HepG2 (cell line): ENCODE data around the gene LRRFIP2. TPM values are rescaled to one million over a fixed set of nuclear protein-coding genes. Genes with fewer than 3 reads are reported as not detected.

ENCODE experiments used
- ATAC-seq: fragments of 200-7000 bp; cut with Tn5 transposase; 3 replicates; pipeline ENCODE4 v1.9.1; 2020; ENCODE audit warnings: mild to moderate bottlenecking, moderate library complexity
- BruUV-seq: library from RNA; stranded (reverse); fragments of 400-500 nt; replicated peaks from 2 replicates; lab custom pipeline; 2021; lab: Mats Ljungman, UMichigan
- CTCF ChIA-PET: fragments of 300-600 bp; formaldehyde crosslinking; extraction: SDS; loops from one replicate; lab custom pipeline; 2021; ENCODE audit warnings: low total read pairs, inconsistent platforms, low intra/inter-chr PET ratio; lab: Yijun Ruan, JAX
- POLR2A ChIA-PET: fragments of 350-600 bp; sonication (Branson Sonifier 250); formaldehyde crosslinking; loops from one replicate; lab custom pipeline; 2020; ENCODE audit warnings: antibody characterized with exemption, inconsistent platforms; lab: Yijun Ruan, JAX
- DNase-seq: peaks from one replicate; pipeline ENCODE4 v3.0.0-alpha.2; 2015; ENCODE audit warnings: low spot score
- FAIRE-seq: peaks from 3 replicates; lab custom pipeline; 2011; peaks lifted over from hg19 to GRCh38; lab: Jason Lieb, UNC
- H2AFZ ChIP-seq: one replicate; pipeline ENCODE4 v1.6.1; 2011; ENCODE audit warnings: low read length, inconsistent platforms
- H3K27ac ChIP-seq: fragments of 300-600 bp; 3 replicates; pipeline ENCODE4 v1.8.0; 2011; ENCODE audit warnings: mixed run types, mild to moderate bottlenecking, mixed read lengths, low read length, inconsistent platforms; ENCODE audit not compliant: insufficient read depth; ENCODE audit errors: extremely low read length
- H3K27me3 ChIP-seq, 2 experiments: fragments of 200-600 bp in 1 of 2; 2 replicates in 1 of 2; 3 replicates in 1 of 2; pipeline versions ENCODE4 v1.6.0 to v1.8.0; 2011; ENCODE audit warnings: low read length in 2 of 2, mild to moderate bottlenecking in 2 of 2, moderate library complexity in 2 of 2, inconsistent platforms in 1 of 2; ENCODE audit not compliant: insufficient read depth in 2 of 2, control insufficient read depth in 1 of 2
- H3K36me3 ChIP-seq, 2 experiments: fragments of 200-600 bp in 1 of 2; replicated peaks in 1 of 2; 2 replicates in 1 of 2; 3 replicates in 1 of 2; pipeline versions ENCODE4 v1.5.1 to v1.8.0; 2011; ENCODE audit warnings: low read length in 2 of 2, inconsistent platforms in 1 of 2; ENCODE audit not compliant: insufficient read depth in 2 of 2, control insufficient read depth in 1 of 2
- H3K4me1 ChIP-seq: 2 replicates; pipeline ENCODE4 v1.5.1; 2012; ENCODE audit warnings: low read length, inconsistent platforms; ENCODE audit not compliant: insufficient read depth
- H3K4me2 ChIP-seq: 2 replicates; pipeline ENCODE4 v1.6.0; 2011; ENCODE audit warnings: low read depth, low read length, inconsistent platforms
- H3K4me3 ChIP-seq, 3 experiments: fragments of 200-600 bp in 1 of 3; sonication (generic), shearing (Covaris generic) in 1 of 3; replicated peaks in 1 of 3; 2 replicates each; pipeline ENCODE4 v1.5.1; 2011 to 2016; ENCODE audit warnings: low read length in 3 of 3, inconsistent platforms in 2 of 3, low read depth in 2 of 3, mild to moderate bottlenecking in 2 of 3, control low read depth in 1 of 3, mixed read lengths in 1 of 3; ENCODE audit not compliant: insufficient read depth in 1 of 3
- H3K79me2 ChIP-seq: one replicate; pipeline ENCODE4 v1.6.1; 2011; ENCODE audit warnings: low read length, inconsistent platforms; ENCODE audit not compliant: insufficient read depth
- H3K9ac ChIP-seq: 2 replicates; pipeline ENCODE4 v1.6.0; 2011; ENCODE audit warnings: mild to moderate bottlenecking, low read depth, low read length, inconsistent platforms; ENCODE audit not compliant: insufficient read depth
- H3K9me3 ChIP-seq: 2 replicates; pipeline ENCODE4 v1.5.1; 2012; ENCODE audit warnings: mild to moderate bottlenecking, low read length
- H4K20me1 ChIP-seq: 2 replicates; pipeline ENCODE4 v1.6.0; 2011; ENCODE audit warnings: inconsistent platforms, mild to moderate bottlenecking, low read length, moderate library complexity; ENCODE audit not compliant: insufficient read depth
- ISX ChIP-seq: sonication (generic); formaldehyde crosslinking; conservative IDR thresholded peaks from 2 replicates; pipeline ENCODE4 v1.5.0; 2020; ENCODE audit warnings: missing genetic modification reagents
- PREB ChIP-seq: sonication (generic); formaldehyde crosslinking; IDR thresholded peaks from 2 replicates; pipeline ENCODE4 v1.4.0; 2020; ENCODE audit warnings: missing genetic modification reagents
- ZNF619 ChIP-seq: sonication (generic); formaldehyde crosslinking; IDR thresholded peaks from 2 replicates; pipeline ENCODE4 v1.4.0; 2020; ENCODE audit warnings: mild to moderate bottlenecking, missing genetic modification reagents
- WGBS: methylation state at CpG from one replicate; pipeline ENCODE4 v1.1.6; 2017; ENCODE audit warnings: low lambda C conversion rate; 5-methylcytosine and 5-hydroxymethylcytosine counted together
- in situ Hi-C: cut with HindIII; loops from 2 replicates; pipeline ENCODE4 v1.10.0; 2017; ENCODE audit warnings: low pct_unique_long_range_greater_than_20kb; ENCODE audit not compliant: extremely low pct_ligation_motif_present
- intact Hi-C: fragments of 100-400 bp; cut with micrococcal nuclease; formaldehyde crosslinking; loops from one replicate; pipeline ENCODE4 v1.10.0; 2022; ENCODE audit not compliant: unreplicated experiment
- polyA plus RNA-seq, 8 experiments: library from polyadenylated mRNA; depleted of rRNA in 3 of 8; stranded (reverse) in 7 of 8; unstranded in 1 of 8; fragments of >200 nt; fragmentation: Illumina TruSeq in 4 of 8; extraction: Trizol in 4 of 8; gene quantifications; 2 replicates each; pipeline versions ENCODE4 v1.2.1 to v1.2.3, GENCODE V29; 2011 to 2016; ENCODE audit warnings: low read depth in 4 of 8, missing spikeins in 1 of 8, mixed read lengths in 1 of 8; ENCODE audit not compliant: insufficient read depth in 1 of 8
- total RNA-seq, 5 experiments: library from RNA; depleted of rRNA; stranded (reverse); fragments of >200 nt; fragmentation: Illumina TruSeq; extraction: Trizol; gene quantifications; 2 replicates each; pipeline ENCODE4 v1.2.3, GENCODE V29; 2016; ENCODE audit warnings: low read depth in 1 of 5
- TF ChIP-seq, protein P1 (sequence below): sonication (generic); formaldehyde crosslinking; IDR thresholded peaks from 2 replicates; pipeline ENCODE4 v1.5.1; 2020; ENCODE audit warnings: missing genetic modification reagents, mild to moderate bottlenecking, borderline replicate concordance
- TF ChIP-seq, protein P2 (sequence below): sonication (generic); formaldehyde crosslinking; IDR thresholded peaks from 2 replicates; pipeline ENCODE4 v1.5.0; 2020; ENCODE audit warnings: missing genetic modification reagents
- TF ChIP-seq, protein P3 (sequence below): sonication (generic); formaldehyde crosslinking; conservative IDR thresholded peaks from 2 replicates; pipeline ENCODE4 v1.8.0; 2022; ENCODE audit warnings: missing genetic modification reagents
- TF ChIP-seq, protein P4 (sequence below): sonication (generic); IDR thresholded peaks from 2 replicates; pipeline ENCODE4 v1.6.1; 2016; ENCODE audit warnings: low read depth, borderline replicate concordance

LRRFIP2 gene
- total and polyA plus RNA-seq, 2 of the 13 experiments (the other 11 are each of a cell fraction or from before 2014, with no cell fraction given): 13.5 to 32.2 TPM

DNA sequence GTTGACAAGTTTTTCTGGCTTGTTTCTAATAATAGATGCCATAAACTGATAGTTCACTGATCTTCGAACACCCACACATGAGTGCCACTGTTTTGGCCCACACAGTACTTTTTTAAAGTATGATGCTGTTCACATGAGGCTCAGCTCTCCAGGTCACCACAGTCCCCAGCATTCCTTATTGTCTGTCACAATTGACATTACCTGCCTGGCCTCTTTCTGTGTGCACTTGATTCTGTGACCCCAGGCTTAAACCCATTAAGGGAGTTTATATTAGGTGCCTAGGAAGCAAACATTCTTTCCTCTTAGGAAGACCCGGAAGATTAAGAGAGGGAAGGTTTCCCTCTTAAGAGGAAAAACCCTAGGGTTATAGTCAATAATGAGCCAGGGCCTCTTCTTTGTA lies 24.2 kb upstream of the LRRFIP2 start:
- 70% methylated on average over 2 of the region's 2 CpGs for WGBS
- DNase-seq (no peak), ATAC-seq (no peak), FAIRE-seq (no peak)
- ChIA-PET POLR2A (no interaction called here), CTCF (no interaction called here)
- Histone ChIP-seq H3K4me2 (no peak overlapping the region), H3K9ac (no peak overlapping the region), H3K4me1 (peaks cover 17% of the 10 kb centered on the region; the same call in 1 of the 2 replicates), H3K27me3 (peaks cover 3 to 4% of the 10 kb centered on the region in 2 experiments; a peak in 1 of 5 replicates), H3K36me3 (no peaks in the 10 kb centered on the region), H3K4me3 (no peak overlapping the region), H4K20me1 (no peaks in the 10 kb centered on the region), H3K79me2 (no peaks in the 10 kb centered on the region), H3K9me3 (no peaks in the 10 kb centered on the region), H2AFZ (no peak overlapping the region), H3K27ac (no peak overlapping the region)
- no peak for TF ChIP-seq ISX (CRISPR knock-in tag)
- intact Hi-C loops: no loop called here
- in situ Hi-C loops: no loop called here
- BruUV-seq: no TSS peak

- ChIA-PET POLR2A (no interaction called here), CTCF (no interaction called here)
- DNase-seq (no peak), ATAC-seq (no peak; the same call in 2 of the 3 replicates), FAIRE-seq (no peak)
- peaks cover 17% of the 10 kb centered on the region; the same call in 1 of the 2 replicates for H3K4me1 ChIP-seq
- no peak overlapping the region for H3K27ac ChIP-seq
- in situ Hi-C loops: no loop called here
- intact Hi-C loops: no loop called here
- H4K20me1 ChIP-seq: no peaks in the 10 kb centered on the region
- peaks cover 2 to 3% of the 10 kb centered on the region in 2 experiments; a peak in 1 of 5 replicates for H3K27me3 ChIP-seq
- TF ChIP-seq, protein P1, sequence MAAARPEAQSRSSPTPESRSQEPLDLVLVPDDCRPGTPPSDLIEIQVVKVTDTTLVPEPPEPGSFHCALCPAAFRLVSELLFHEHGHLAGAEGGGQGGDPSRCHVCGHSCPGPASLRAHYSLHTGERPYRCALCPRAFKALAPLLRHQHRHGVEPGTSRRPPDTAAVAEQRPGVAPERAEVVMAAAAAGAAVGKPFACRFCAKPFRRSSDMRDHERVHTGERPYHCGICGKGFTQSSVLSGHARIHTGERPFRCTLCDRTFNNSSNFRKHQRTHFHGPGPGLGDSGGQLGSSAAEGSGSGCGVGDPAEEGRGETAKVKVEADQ (CRISPR knock-in tag): no peak
- TF ChIP-seq PREB (CRISPR knock-in tag) (no peak), ZNF619 (CRISPR knock-in tag) (no peak)
- TF ChIP-seq, protein P2, sequence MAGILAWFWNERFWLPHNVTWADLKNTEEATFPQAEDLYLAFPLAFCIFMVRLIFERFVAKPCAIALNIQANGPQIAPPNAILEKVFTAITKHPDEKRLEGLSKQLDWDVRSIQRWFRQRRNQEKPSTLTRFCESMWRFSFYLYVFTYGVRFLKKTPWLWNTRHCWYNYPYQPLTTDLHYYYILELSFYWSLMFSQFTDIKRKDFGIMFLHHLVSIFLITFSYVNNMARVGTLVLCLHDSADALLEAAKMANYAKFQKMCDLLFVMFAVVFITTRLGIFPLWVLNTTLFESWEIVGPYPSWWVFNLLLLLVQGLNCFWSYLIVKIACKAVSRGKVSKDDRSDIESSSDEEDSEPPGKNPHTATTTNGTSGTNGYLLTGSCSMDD (CRISPR knock-in tag): no peak
- TF ChIP-seq, protein P3, sequence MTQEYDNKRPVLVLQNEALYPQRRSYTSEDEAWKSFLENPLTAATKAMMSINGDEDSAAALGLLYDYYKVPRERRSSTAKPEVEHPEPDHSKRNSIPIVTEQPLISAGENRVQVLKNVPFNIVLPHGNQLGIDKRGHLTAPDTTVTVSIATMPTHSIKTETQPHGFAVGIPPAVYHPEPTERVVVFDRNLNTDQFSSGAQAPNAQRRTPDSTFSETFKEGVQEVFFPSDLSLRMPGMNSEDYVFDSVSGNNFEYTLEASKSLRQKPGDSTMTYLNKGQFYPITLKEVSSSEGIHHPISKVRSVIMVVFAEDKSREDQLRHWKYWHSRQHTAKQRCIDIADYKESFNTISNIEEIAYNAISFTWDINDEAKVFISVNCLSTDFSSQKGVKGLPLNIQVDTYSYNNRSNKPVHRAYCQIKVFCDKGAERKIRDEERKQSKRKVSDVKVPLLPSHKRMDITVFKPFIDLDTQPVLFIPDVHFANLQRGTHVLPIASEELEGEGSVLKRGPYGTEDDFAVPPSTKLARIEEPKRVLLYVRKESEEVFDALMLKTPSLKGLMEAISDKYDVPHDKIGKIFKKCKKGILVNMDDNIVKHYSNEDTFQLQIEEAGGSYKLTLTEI (CRISPR knock-in tag): no peak
- TF ChIP-seq, protein P4, sequence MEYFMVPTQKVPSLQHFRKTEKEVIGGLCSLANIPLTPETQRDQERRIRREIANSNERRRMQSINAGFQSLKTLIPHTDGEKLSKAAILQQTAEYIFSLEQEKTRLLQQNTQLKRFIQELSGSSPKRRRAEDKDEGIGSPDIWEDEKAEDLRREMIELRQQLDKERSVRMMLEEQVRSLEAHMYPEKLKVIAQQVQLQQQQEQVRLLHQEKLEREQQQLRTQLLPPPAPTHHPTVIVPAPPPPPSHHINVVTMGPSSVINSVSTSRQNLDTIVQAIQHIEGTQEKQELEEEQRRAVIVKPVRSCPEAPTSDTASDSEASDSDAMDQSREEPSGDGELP: no peak
- no peak overlapping the region for H3K4me3 ChIP-seq
- WGBS: 5% methylated on average over 2 of the region's 2 CpGs
- BruUV-seq: no TSS peak
- H3K4me2 ChIP-seq: no peak overlapping the region
- no peak overlapping the region for H3K9ac ChIP-seq
- H3K79me2 ChIP-seq: no peaks in the 10 kb centered on the region
- no peaks in the 10 kb centered on the region for H3K9me3 ChIP-seq
- no peaks in the 10 kb centered on the region for H3K36me3 ChIP-seq
- H2AFZ ChIP-seq: no peak overlapping the region
Measured at GRCh38 chr3:37197810-37198371, 23.5 kb upstream of the LRRFIP2 start.
